Caco-2 (cell line): Measurements from ENCODE around the gene INPP5J. TPM values are rescaled to one million over a fixed set of nuclear protein-coding genes. Genes with fewer than 3 reads are reported as not detected.

ENCODE experiments used
- BruUV-seq: library from RNA; stranded (reverse); fragments of 400-500 nt; replicated peaks from 2 replicates; lab custom pipeline; 2021; lab: Mats Ljungman, UMichigan
- CTCF ChIA-PET: fragments of 300-600 bp; sonication (Branson Sonifier 250); formaldehyde crosslinking; loops from one replicate; lab custom pipeline; 2022; ENCODE audit warnings: antibody characterized with exemption; lab: Charles Lee
- POLR2A ChIA-PET: fragments of 300-600 bp; sonication (Branson Sonifier 250); formaldehyde crosslinking; loops from one replicate; lab custom pipeline; 2022; ENCODE audit warnings: antibody characterized with exemption; lab: Charles Lee
- DNase-seq, 2 experiments: peaks; one replicate each; pipeline versions ENCODE4 v3.0.0 to v3.0.0-alpha.2; 2020 to 2022
- H3K27me3 ChIP-seq: replicated peaks from 2 replicates; pipeline ENCODE4 v1.6.0; 2011; ENCODE audit warnings: low read length; ENCODE audit not compliant: control insufficient read depth, insufficient read depth
- H3K36me3 ChIP-seq: 2 replicates; pipeline ENCODE4 v1.5.1; 2011; ENCODE audit warnings: low read length; ENCODE audit not compliant: control insufficient read depth, insufficient read depth
- H3K4me1 ChIP-seq: fragments of 250-450 bp; sonication (Bioruptor Pico); 2 replicates; pipeline ENCODE4 v1.5.1; 2020; ENCODE audit warnings: mild to moderate bottlenecking
- H3K4me3 ChIP-seq: 2 replicates; pipeline ENCODE4 v1.5.1; 2011; ENCODE audit warnings: low read depth, mild to moderate bottlenecking, control low read depth, low read length
- H3K9me3 ChIP-seq: fragments of 250-450 bp; sonication (Bioruptor Pico); 2 replicates; pipeline ENCODE4 v1.5.1; 2020; ENCODE audit warnings: mild to moderate bottlenecking, moderate library complexity
- H3K27ac Mint-ChIP-seq: one replicate; pipeline ENCODE4 v1.8.0; 2022; ENCODE audit warnings: mixed read lengths; ENCODE audit not compliant: unreplicated experiment
- H3K27me3 Mint-ChIP-seq: one replicate; pipeline ENCODE4 v1.8.0; 2022; ENCODE audit warnings: mixed read lengths; ENCODE audit not compliant: insufficient read depth, unreplicated experiment
- H3K36me3 Mint-ChIP-seq: one replicate; pipeline ENCODE4 v1.8.0; 2022; ENCODE audit warnings: mild to moderate bottlenecking, mixed read lengths; ENCODE audit not compliant: insufficient read depth, unreplicated experiment
- H3K4me1 Mint-ChIP-seq: one replicate; pipeline ENCODE4 v1.8.0; 2022; ENCODE audit warnings: low read depth, mixed read lengths; ENCODE audit not compliant: unreplicated experiment
- H3K4me3 Mint-ChIP-seq: one replicate; pipeline ENCODE4 v1.8.0; 2022; ENCODE audit warnings: mild to moderate bottlenecking, moderate library complexity, mixed read lengths; ENCODE audit not compliant: unreplicated experiment
- H3K9me3 Mint-ChIP-seq: one replicate; pipeline ENCODE4 v1.8.0; 2022; ENCODE audit warnings: mixed read lengths; ENCODE audit not compliant: unreplicated experiment
- intact Hi-C: fragments of 100-400 bp; cut with micrococcal nuclease; formaldehyde crosslinking; loops from one replicate; pipeline ENCODE4 v1.10.0; 2022; ENCODE audit not compliant: unreplicated experiment
- total RNA-seq: library from RNA; stranded (reverse); gene quantifications from 2 replicates; pipeline ENCODE4 v1.2.3, GENCODE V29; 2022
- TF ChIP-seq, protein P1 (sequence below), 2 experiments: fragments of 200-600 bp in 1 of 2; IDR thresholded peaks; 1 replicate in 1 of 2; 2 replicates in 1 of 2; pipeline versions ENCODE4 v1.5.1 to v1.8.0; 2011 to 2022; ENCODE audit warnings: antibody characterized with exemption in 1 of 2, control low read depth in 1 of 2, inconsistent platforms in 1 of 2, low read depth in 1 of 2, low read length in 1 of 2, mild to moderate bottlenecking in 1 of 2, moderate library complexity in 1 of 2; ENCODE audit not compliant: insufficient read depth in 1 of 2, severe bottlenecking in 1 of 2, unreplicated experiment in 1 of 2

INPP5J gene
- total RNA-seq, 1 experiment from 2014 or later = 6.8 TPM

DNA sequence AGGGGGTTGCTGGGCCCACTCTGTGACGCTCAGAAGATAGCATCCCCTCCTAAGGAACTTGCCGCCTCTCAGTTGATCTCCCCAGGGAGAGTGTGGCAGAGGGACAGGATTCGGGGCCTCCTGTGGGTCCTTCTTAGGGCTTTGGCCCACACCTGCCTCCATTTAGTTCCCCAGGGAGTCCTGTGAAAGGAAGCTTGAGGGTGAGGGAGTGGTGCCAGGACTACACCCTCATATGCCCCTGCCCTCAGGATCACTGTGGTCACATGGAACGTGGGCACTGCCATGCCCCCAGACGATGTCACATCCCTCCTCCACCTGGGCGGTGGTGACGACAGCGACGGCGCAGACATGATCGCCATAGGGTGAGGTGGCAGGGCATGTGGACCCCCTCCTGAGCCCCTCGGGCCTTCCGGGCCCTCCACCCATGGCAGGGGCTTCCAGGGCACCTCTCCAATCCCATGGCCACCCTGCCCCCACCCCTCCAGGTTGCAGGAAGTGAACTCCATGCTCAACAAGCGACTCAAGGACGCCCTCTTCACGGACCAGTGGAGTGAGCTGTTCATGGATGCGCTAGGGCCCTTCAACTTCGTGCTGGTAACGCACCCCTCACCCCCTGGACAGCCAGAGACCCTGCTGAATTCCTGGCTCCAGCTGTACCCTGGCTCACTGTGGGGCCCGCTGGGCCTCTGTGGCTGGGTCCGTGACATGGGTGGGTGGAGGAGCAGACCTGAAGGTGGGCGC lies 3.5 kb downstream of the INPP5J start:
- POLR2A ChIA-PET = interaction anchor here (1.1 kb wide), 1 partner anchor 9 kb away, joined by 3 read pairs; no protein-coding TSS in a partner anchor
- TF ChIP-seq, protein P1, sequence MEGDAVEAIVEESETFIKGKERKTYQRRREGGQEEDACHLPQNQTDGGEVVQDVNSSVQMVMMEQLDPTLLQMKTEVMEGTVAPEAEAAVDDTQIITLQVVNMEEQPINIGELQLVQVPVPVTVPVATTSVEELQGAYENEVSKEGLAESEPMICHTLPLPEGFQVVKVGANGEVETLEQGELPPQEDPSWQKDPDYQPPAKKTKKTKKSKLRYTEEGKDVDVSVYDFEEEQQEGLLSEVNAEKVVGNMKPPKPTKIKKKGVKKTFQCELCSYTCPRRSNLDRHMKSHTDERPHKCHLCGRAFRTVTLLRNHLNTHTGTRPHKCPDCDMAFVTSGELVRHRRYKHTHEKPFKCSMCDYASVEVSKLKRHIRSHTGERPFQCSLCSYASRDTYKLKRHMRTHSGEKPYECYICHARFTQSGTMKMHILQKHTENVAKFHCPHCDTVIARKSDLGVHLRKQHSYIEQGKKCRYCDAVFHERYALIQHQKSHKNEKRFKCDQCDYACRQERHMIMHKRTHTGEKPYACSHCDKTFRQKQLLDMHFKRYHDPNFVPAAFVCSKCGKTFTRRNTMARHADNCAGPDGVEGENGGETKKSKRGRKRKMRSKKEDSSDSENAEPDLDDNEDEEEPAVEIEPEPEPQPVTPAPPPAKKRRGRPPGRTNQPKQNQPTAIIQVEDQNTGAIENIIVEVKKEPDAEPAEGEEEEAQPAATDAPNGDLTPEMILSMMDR (IDR thresholded peaks at IDR 0.05; ENCODE audit: insufficient read depth in 1 of 2, low read depth in 1 of 2, low read length in 1 of 2, severe bottlenecking in 1 of 2, unreplicated experiment in 1 of 2) = no peak
- BruUV-seq = no TSS peak
- Histone ChIP-seq H3K27me3 (no peaks in the 10 kb centered on the region), H3K36me3 (no peaks in the 10 kb centered on the region), H3K9me3 (no peaks in the 10 kb centered on the region), H3K4me1 (peaks cover 8% of the 10 kb centered on the region), H3K4me3 (no peak overlapping the region)
- Mint-ChIP-seq H3K27ac (no peak overlapping the region), H3K4me3 (no peak overlapping the region), H3K9me3 (no peaks in the 10 kb centered on the region), H3K27me3 (no peaks in the 10 kb centered on the region), H3K36me3 (no peaks in the 10 kb centered on the region), H3K4me1 (peaks cover 6% of the 10 kb centered on the region)
- no peak for DNase-seq
- CTCF ChIA-PET = no interaction called here
- intact Hi-C loops = no loop called here

- Mint-ChIP-seq H3K4me3 (no peak overlapping the region), H3K9me3 (no peaks in the 10 kb centered on the region), H3K27me3 (no peaks in the 10 kb centered on the region), H3K27ac (no peak overlapping the region), H3K36me3 (no peaks in the 10 kb centered on the region), H3K4me1 (peaks cover 6% of the 10 kb centered on the region)
- Histone ChIP-seq H3K27me3 (no peaks in the 10 kb centered on the region), H3K9me3 (no peaks in the 10 kb centered on the region), H3K4me1 (peaks cover 8% of the 10 kb centered on the region), H3K4me3 (no peak overlapping the region), H3K36me3 (no peaks in the 10 kb centered on the region)
- CTCF ChIA-PET = no interaction called here
- TF ChIP-seq, protein P1 (IDR thresholded peaks at IDR 0.05; ENCODE audit: insufficient read depth in 1 of 2, low read depth in 1 of 2, low read length in 1 of 2, severe bottlenecking in 1 of 2, unreplicated experiment in 1 of 2) = no peak
- POLR2A ChIA-PET = no interaction called here
- intact Hi-C loops = no loop called here
- no TSS peak for BruUV-seq
- no peak for DNase-seq
Measured at GRCh38 chr22:31126869-31127175, 4.1 kb downstream of the INPP5J start.

- no peak for DNase-seq
- H3K36me3 Mint-ChIP-seq = no peaks in the 10 kb centered on the region
- ChIA-PET CTCF (interaction anchor here (0.6 kb wide), 1 partner anchor 205 kb away, joined by 3 read pairs; no protein-coding TSS in a partner anchor), POLR2A (no interaction called here)
- Histone ChIP-seq H3K36me3 (no peaks in the 10 kb centered on the region), H3K27me3 (no peaks in the 10 kb centered on the region), H3K9me3 (no peaks in the 10 kb centered on the region), H3K4me1 (peaks cover 5% of the 10 kb centered on the region), H3K4me3 (no peak overlapping the region)
- no peaks in the 10 kb centered on the region for H3K9me3 Mint-ChIP-seq
- H3K4me1 Mint-ChIP-seq = peaks cover 2% of the 10 kb centered on the region
- no TSS peak for BruUV-seq
- H3K4me3 Mint-ChIP-seq = no peak overlapping the region
- TF ChIP-seq, protein P1 (IDR thresholded peaks at IDR 0.05; ENCODE audit: insufficient read depth in 1 of 2, low read depth in 1 of 2, low read length in 1 of 2, severe bottlenecking in 1 of 2, unreplicated experiment in 1 of 2) = no peak
- intact Hi-C loops = no loop called here
- no peaks in the 10 kb centered on the region for H3K27me3 Mint-ChIP-seq
- no peak overlapping the region for H3K27ac Mint-ChIP-seq
Measured at GRCh38 chr22:31127181-31127772, 4.5 kb downstream of the INPP5J start.
